Measurements from ENCODE around the gene KIAA1191. TPM values are rescaled to one million over a fixed set of nuclear protein-coding genes. Genes with fewer than 3 reads are reported as not detected.
"Not testable (repeated sequence)": the region's sequence is repeated elsewhere in the genome, so short reads cannot be mapped to it uniquely, and the experiment has no call there.

Gene KIAA1191
- total RNA-seq = 55.5 and 61.3 TPM in 2 replicates

GRCh38 chr5:176361437-176362232, at the start of gene KIAA1191:
KIAA1191 (minus strand) TSS chr5:176361764; CDS start chr5:176359508, 2,256 bp downstream.
- Mint-ChIP-seq H3K4me3 (ENCODE audit: low read depth) (peak within 1 kb of the TSS; percentile 92), H3K27ac (peak within 1 kb of the TSS; percentile 85), H3K27me3 (ENCODE audit: low read depth) (no peaks in the 10 kb centered on the region), H3K9me3 (no peaks in the 10 kb centered on the region), H3K36me3 (ENCODE audit: low read depth) (peaks cover 24% of the 10 kb centered on the region), H3K4me1 (ENCODE audit: low read depth) (peaks cover 24% of the 10 kb centered on the region)
- intact Hi-C loops (cut with micrococcal nuclease) = loop anchor here (1.0 to 5.0 kb wide), 3 partner anchors 27 to 176 kb away; partner anchors contain the start of genes HIGD2A, NOP16 and RNF44
- peak; percentile 92 for DNase-seq (ENCODE audit: low spot score)

- Mint-ChIP-seq H3K27me3 (ENCODE audit: low read depth) (no peaks in the 10 kb centered on the region), H3K27ac (no peak overlapping the region), H3K36me3 (ENCODE audit: low read depth) (peaks cover 17% of the 10 kb centered on the region), H3K4me3 (ENCODE audit: low read depth) (no peak overlapping the region), H3K9me3 (no peaks in the 10 kb centered on the region), H3K4me1 (ENCODE audit: low read depth) (peaks cover 17% of the 10 kb centered on the region)
- no peak for DNase-seq (ENCODE audit: low spot score)
- intact Hi-C loops (cut with micrococcal nuclease) = no loop called here
These were observed 49.1 kb upstream of the KIAA1191 start for GRCh38 chr5:176410486-176411180.

GRCh38 chr5:176409765-176410164, 48.2 kb upstream of the KIAA1191 start:
- DNase-seq (ENCODE audit: low spot score) = no peak
- no peak overlapping the region for H3K4me3 Mint-ChIP-seq (ENCODE audit: low read depth)
- no peaks in the 10 kb centered on the region for H3K9me3 Mint-ChIP-seq
- H3K27me3 Mint-ChIP-seq (ENCODE audit: low read depth) = no peaks in the 10 kb centered on the region
- intact Hi-C loops (cut with micrococcal nuclease) = no loop called here
- H3K4me1 Mint-ChIP-seq (ENCODE audit: low read depth) = peaks cover 10% of the 10 kb centered on the region
- H3K36me3 Mint-ChIP-seq (ENCODE audit: low read depth) = peaks cover 17% of the 10 kb centered on the region
- no peak overlapping the region for H3K27ac Mint-ChIP-seq

GRCh38 chr5:176408590-176408989, 47.0 kb upstream of the KIAA1191 start:
- Mint-ChIP-seq H3K36me3 (ENCODE audit: low read depth) (peaks cover 17% of the 10 kb centered on the region), H3K4me3 (ENCODE audit: low read depth) (no peak overlapping the region), H3K27ac (no peak overlapping the region), H3K9me3 (no peaks in the 10 kb centered on the region), H3K4me1 (ENCODE audit: low read depth) (peaks cover 3% of the 10 kb centered on the region), H3K27me3 (ENCODE audit: low read depth) (no peaks in the 10 kb centered on the region)
- intact Hi-C loops (cut with micrococcal nuclease) = no loop called here
- DNase-seq (ENCODE audit: low spot score) = no peak

- H3K9me3 Mint-ChIP-seq; H3K4me1 Mint-ChIP-seq (ENCODE audit: low read depth); H3K27ac Mint-ChIP-seq; H3K4me3 Mint-ChIP-seq (ENCODE audit: low read depth); H3K27me3 Mint-ChIP-seq (ENCODE audit: low read depth); DNase-seq (ENCODE audit: low spot score); intact Hi-C loops (cut with micrococcal nuclease): not testable (repeated sequence)
- H3K36me3 Mint-ChIP-seq (ENCODE audit: low read depth) = peaks cover 17% of the 10 kb centered on the region
These were observed 46.6 kb upstream of the KIAA1191 start for GRCh38 chr5:176408252-176408573.

- no peak for DNase-seq (ENCODE audit: low spot score)
- H3K27ac Mint-ChIP-seq = no peak overlapping the region
These were observed 46.1 kb upstream of the KIAA1191 start for GRCh38 chr5:176407456-176408251.

GRCh38 chr5:176406436-176407052, 45.0 kb upstream of the KIAA1191 start:
- intact Hi-C loops (cut with micrococcal nuclease) = no loop called here
- DNase-seq (ENCODE audit: low spot score) = no peak
- Mint-ChIP-seq H3K9me3 (no peaks in the 10 kb centered on the region), H3K4me3 (ENCODE audit: low read depth) (no peak overlapping the region), H3K36me3 (ENCODE audit: low read depth) (peaks cover 17% of the 10 kb centered on the region), H3K27ac (no peak overlapping the region), H3K27me3 (ENCODE audit: low read depth) (no peaks in the 10 kb centered on the region), H3K4me1 (ENCODE audit: low read depth) (peaks cover 3% of the 10 kb centered on the region)

More at GRCh38 chr5:176407456-176408251, 46.1 kb upstream of the KIAA1191 start:
- Mint-ChIP-seq H3K36me3 (ENCODE audit: low read depth) (peaks cover 17% of the 10 kb centered on the region), H3K4me1 (ENCODE audit: low read depth) (peaks cover 3% of the 10 kb centered on the region), H3K4me3 (ENCODE audit: low read depth) (no peak overlapping the region), H3K27me3 (ENCODE audit: low read depth) (no peaks in the 10 kb centered on the region), H3K9me3 (no peaks in the 10 kb centered on the region)
- intact Hi-C loops (cut with micrococcal nuclease) = no loop called here

GRCh38 chr5:176405656-176406435, 44.3 kb upstream of the KIAA1191 start:
- Mint-ChIP-seq H3K27me3 (ENCODE audit: low read depth) (no peaks in the 10 kb centered on the region), H3K4me1 (ENCODE audit: low read depth) (peaks cover under 1% of the 10 kb centered on the region), H3K4me3 (ENCODE audit: low read depth) (no peak overlapping the region), H3K36me3 (ENCODE audit: low read depth) (peaks cover 15% of the 10 kb centered on the region), H3K27ac (no peak overlapping the region), H3K9me3 (no peaks in the 10 kb centered on the region)
- DNase-seq (ENCODE audit: low spot score) = no peak
- intact Hi-C loops (cut with micrococcal nuclease) = no loop called here

GRCh38 chr5:176401281-176402205, 40.0 kb upstream of the KIAA1191 start:
- H3K4me1 Mint-ChIP-seq (ENCODE audit: low read depth) = no peaks in the 10 kb centered on the region
- no peaks in the 10 kb centered on the region for H3K9me3 Mint-ChIP-seq
- intact Hi-C loops (cut with micrococcal nuclease) = no loop called here
- H3K27me3 Mint-ChIP-seq (ENCODE audit: low read depth) = no peaks in the 10 kb centered on the region
- no peak for DNase-seq (ENCODE audit: low spot score)
- H3K27ac Mint-ChIP-seq = no peak overlapping the region
- H3K4me3 Mint-ChIP-seq (ENCODE audit: low read depth) = no peak overlapping the region
- H3K36me3 Mint-ChIP-seq (ENCODE audit: low read depth) = peaks cover 5% of the 10 kb centered on the region

GRCh38 chr5:176400382-176401156, 39.0 kb upstream of the KIAA1191 start:
- DNase-seq (ENCODE audit: low spot score) = no peak

More at GRCh38 chr5:176400382-176401156, 39.0 kb upstream of the KIAA1191 start:
- Mint-ChIP-seq H3K36me3 (ENCODE audit: low read depth) (peaks cover 9% of the 10 kb centered on the region), H3K27me3 (ENCODE audit: low read depth) (no peaks in the 10 kb centered on the region), H3K4me1 (ENCODE audit: low read depth) (no peaks in the 10 kb centered on the region), H3K27ac (no peak overlapping the region), H3K9me3 (no peaks in the 10 kb centered on the region), H3K4me3 (ENCODE audit: low read depth) (no peak overlapping the region)
- intact Hi-C loops (cut with micrococcal nuclease) = no loop called here
